Spleen (tissue), 11 donors: ENCODE measurements around the gene DRAM1. TPM values are rescaled to one million over a fixed set of nuclear protein-coding genes. Genes with fewer than 3 reads are reported as not detected.
A peak's percentile ranks its signal among the peaks of the same experiment; 100 is the strongest.
"Not testable (repeated sequence)": the region's sequence is repeated elsewhere in the genome, so short reads cannot be mapped to it uniquely, and the experiment has no call there.

Experiments
- DNase-seq: peaks from one replicate; pipeline ENCODE4 v3.0.0-alpha.2; 2020
- H3K27ac ChIP-seq, 8 donors: fragments of 200-600 bp; sonication (generic) in 7 of 8; 1 replicate in 4 of 8; 2 replicates in 4 of 8; pipeline versions ENCODE4 v1.5.0 to v1.8.0; 2016 to 2021; ENCODE audit warnings: inconsistent platforms in 4 of 8, mild to moderate bottlenecking in 4 of 8, moderate library complexity in 1 of 8
- H3K27me3 ChIP-seq, 7 donors: fragments of 200-600 bp; sonication (generic) in 6 of 7; replicated peaks in 1 of 7; 1 replicate in 4 of 7; 2 replicates in 3 of 7; pipeline versions ENCODE4 v1.5.0 to v1.8.0; 2016 to 2021; ENCODE audit warnings: inconsistent platforms in 3 of 7, mild to moderate bottlenecking in 1 of 7
- H3K36me3 ChIP-seq, 6 donors: fragments of 200-600 bp; sonication (generic) in 5 of 6; 1 replicate in 4 of 6; 2 replicates in 2 of 6; pipeline versions ENCODE4 v1.5.0 to v1.8.0; 2016 to 2021; ENCODE audit warnings: inconsistent platforms in 2 of 6
- H3K4me1 ChIP-seq, 6 donors: fragments of 200-600 bp; sonication (generic) in 5 of 6; 1 replicate in 3 of 6; 2 replicates in 3 of 6; pipeline versions ENCODE4 v1.5.0 to v1.8.0; 2016 to 2021; ENCODE audit warnings: inconsistent platforms in 3 of 6
- H3K4me3 ChIP-seq, 8 donors: fragments of 200-600 bp; sonication (generic) in 7 of 8; 1 replicate in 4 of 8; 2 replicates in 4 of 8; pipeline versions ENCODE4 v1.5.0 to v1.8.0; 2016 to 2021; ENCODE audit warnings: inconsistent platforms in 4 of 8, mild to moderate bottlenecking in 4 of 8, moderate library complexity in 2 of 8
- H3K9me3 ChIP-seq, 8 donors: fragments of 200-600 bp; sonication (generic) in 7 of 8; 1 replicate in 4 of 8; 2 replicates in 4 of 8; pipeline versions ENCODE4 v1.5.0 to v1.8.0; 2016 to 2021; ENCODE audit warnings: inconsistent platforms in 4 of 8
- CTCF ChIP-seq, 11 experiments: fragments of 200-600 bp in 7 of 11; fragments of 450-650 bp in 4 of 11; sonication (generic) in 4 of 11; IDR thresholded peaks in 8 of 11; conservative IDR thresholded peaks in 3 of 11; 1 replicate in 7 of 11; 2 replicates in 4 of 11; pipeline versions ENCODE4 v1.4.0 to v1.8.0; 2016 to 2021; ENCODE audit warnings: antibody characterized with exemption in 11 of 11, inconsistent platforms in 4 of 11, mild to moderate bottlenecking in 1 of 11
- POLR2A ChIP-seq, 3 donors: fragments of 450-650 bp; IDR thresholded peaks; one replicate each; pipeline ENCODE4 v1.5.1; 2017; ENCODE audit warnings: antibody characterized with exemption in 3 of 3, mild to moderate bottlenecking in 1 of 3
- POLR2AphosphoS5 ChIP-seq, 3 donors: sonication (generic); formaldehyde crosslinking; IDR thresholded peaks; one replicate each; pipeline ENCODE4 v1.5.1; 2017; ENCODE audit warnings: antibody characterized with exemption in 3 of 3
- WGBS, 5 donors: extraction: QIAGEN DNeasy Blood & Tissue Kit in 3 of 5; methylation state at CpG; one replicate each; pipeline versions ENCODE4 v1.1.5 to v1.1.7; 2013 to 2018; 5-methylcytosine and 5-hydroxymethylcytosine counted together
- intact Hi-C: fragments of 100-400 bp; cut with DNase I; formaldehyde crosslinking; loops from one replicate; pipeline ENCODE4 v1.15.0; 2023; ENCODE audit warnings: low total_unique reads
- polyA plus RNA-seq, 3 donors: library from polyadenylated mRNA; stranded (reverse); fragments of 200-250 nt; gene quantifications; one replicate each; pipeline ENCODE4 v1.2.1, GENCODE V29; 2013
- total RNA-seq, 7 donors: library from RNA; depleted of rRNA in 3 of 7; stranded (reverse); fragments of >200 nt in 3 of 7; fragmentation: NEBNext Ultra II Directional in 4 of 7; extraction: Animal tissue kit (Norgen Biotek cat#: 25700) in 4 of 7; gene quantifications; one replicate each; pipeline versions ENCODE4 v1.1.0 to v1.2.1, GENCODE V29; 2016 to 2021
- donor health status: healthy with polysubstance abuse.
- donor health status: DM: no; HTN: no; CAD: no; lungs with moderate emphysema.
- donor health status: DM: no; HTN: no; CAD: no.
- donor health status: Bipolar disorder and iron deficiency.
- donor health status: healthy.
- donor health status: DM: no; HTN: no; CAD: no.
- donor health status: DM: yes; HTN: yes; CAD: no.

Gene DRAM1
- total and polyA plus RNA-seq, 10 donors, result 8.4 to 43.1 (median 19.1) TPM

GRCh38 chr12:101909646-101910045 is 32.3 kb downstream of the DRAM1 start:
- intact Hi-C loops, result no loop called here
- peaks cover 0 to 36% (median 5%) of the 10 kb centered on the region in 6 donors for H3K4me1 ChIP-seq
- no peaks in the 10 kb centered on the region for H3K9me3 ChIP-seq
- no peak for DNase-seq
- WGBS, 5 donors, result 55 to 65% (median 57%) methylated on average over 7 of the region's 7 CpGs
- no peaks in the 10 kb centered on the region for H3K27me3 ChIP-seq
- peak overlapping the region in 6 of 8 donors; percentile 6 to 64 (median 58) for H3K27ac ChIP-seq
- H3K36me3 ChIP-seq, result peaks cover 0 to 30% (median 0%) of the 10 kb centered on the region in 6 donors
- TF ChIP-seq POLR2A (IDR thresholded peaks at IDR 0.05), result no peak
- TF ChIP-seq POLR2AphosphoS5 (IDR thresholded peaks at IDR 0.05), result no peak
- no peak for TF ChIP-seq CTCF (IDR thresholded peaks at IDR 0.05 in 8 of 11, conservative IDR thresholded peaks at IDR 0.05 in 3 of 11)
- peak overlapping the region in 3 of 8 donors; percentile 6 to 45 (median 16) for H3K4me3 ChIP-seq

- WGBS, 5 donors, result 74 to 87% (median 83%) methylated on average over 5 of the region's 5 CpGs
- Histone ChIP-seq H3K9me3 (no peaks in the 10 kb centered on the region), H3K27ac (no peak overlapping the region), H3K4me3 (no peak overlapping the region), H3K27me3 (no peaks in the 10 kb centered on the region), H3K4me1 (peaks cover 0 to 34% (median 11%) of the 10 kb centered on the region in 6 donors), H3K36me3 (peaks cover 0 to 28% (median 0%) of the 10 kb centered on the region in 6 donors)
- no peak for DNase-seq
- TF ChIP-seq POLR2AphosphoS5 (IDR thresholded peaks at IDR 0.05) (no peak), CTCF (IDR thresholded peaks at IDR 0.05 in 8 of 11, conservative IDR thresholded peaks at IDR 0.05 in 3 of 11) (no peak), POLR2A (IDR thresholded peaks at IDR 0.05) (no peak)
- intact Hi-C loops, result no loop called here
Observed at GRCh38 chr12:101915841-101916240, 38.5 kb downstream of the DRAM1 start.

- intact Hi-C loops, H3K9me3 ChIP-seq, DNase-seq, H3K27me3 ChIP-seq, H3K4me3 ChIP-seq, H3K27ac ChIP-seq: not testable (repeated sequence)
- Histone ChIP-seq H3K36me3 (peaks cover 0 to 55% (median 3%) of the 10 kb centered on the region in 6 donors), H3K4me1 (peaks cover 0 to 27% (median 11%) of the 10 kb centered on the region in 6 donors)
- 92 to 97% (median 95%) methylated on average over 4 of the region's 4 CpGs for WGBS, 5 donors
Observed at GRCh38 chr12:101918805-101919204, 41.4 kb downstream of the DRAM1 start.

- intact Hi-C loops, result no loop called here
- 91 to 97% (median 92%) methylated on average over 3 of the region's 3 CpGs for WGBS, 5 donors
Observed at GRCh38 chr12:101919447-101919846, 42.1 kb downstream of the DRAM1 start.

More at GRCh38 chr12:101919447-101919846, 42.1 kb downstream of the DRAM1 start:
- Histone ChIP-seq H3K27me3 (no peaks in the 10 kb centered on the region), H3K36me3 (peaks cover 0 to 56% (median 4%) of the 10 kb centered on the region in 6 donors), H3K4me3 (no peak overlapping the region), H3K27ac (no peak overlapping the region), H3K4me1 (peaks cover 0 to 21% (median 11%) of the 10 kb centered on the region in 6 donors), H3K9me3 (no peaks in the 10 kb centered on the region)
- TF ChIP-seq POLR2AphosphoS5 (IDR thresholded peaks at IDR 0.05), result no peak
- no peak for TF ChIP-seq CTCF (IDR thresholded peaks at IDR 0.05 in 8 of 11, conservative IDR thresholded peaks at IDR 0.05 in 3 of 11)
- no peak for TF ChIP-seq POLR2A (IDR thresholded peaks at IDR 0.05)
- no peak for DNase-seq
